IPS-18a (cell line): ENCODE results near the gene PPP1R26.
"Not testable (repeated sequence)": the region's sequence is repeated elsewhere in the genome, so short reads cannot be mapped to it uniquely, and the experiment has no call there.

Experiments used
- H3K27ac ChIP-seq: one replicate; pipeline ENCODE4 v1.5.1; 2013; ENCODE audit warnings: low read length
- H3K27me3 ChIP-seq: one replicate; pipeline ENCODE4 v1.6.1; 2013; ENCODE audit warnings: mild to moderate bottlenecking, low read length; ENCODE audit not compliant: control insufficient read depth, insufficient read depth
- H3K36me3 ChIP-seq: one replicate; pipeline ENCODE4 v1.6.1; 2013; ENCODE audit warnings: low read depth, low read length; ENCODE audit not compliant: control insufficient read depth
- H3K4me1 ChIP-seq: one replicate; pipeline ENCODE4 v1.6.1; 2013; ENCODE audit warnings: low read depth, low read length; ENCODE audit not compliant: control insufficient read depth
- H3K4me3 ChIP-seq: one replicate; pipeline ENCODE4 v1.5.1; 2013; ENCODE audit warnings: low read length
- H3K9ac ChIP-seq: one replicate; pipeline ENCODE4 v1.6.1; 2013; ENCODE audit warnings: mild to moderate bottlenecking, low read length, moderate library complexity
- H3K9me3 ChIP-seq: one replicate; pipeline ENCODE4 v1.6.1; 2013; ENCODE audit warnings: low read depth, low read length; ENCODE audit not compliant: control insufficient read depth

The PPP1R26 gene

GRCh38 chr9:135522931-135523330 lies 43.3 kb downstream of the PPP1R26 start:
- Histone ChIP-seq H3K9ac (no peak overlapping the region), H3K27me3 (no peaks in the 10 kb centered on the region), H3K9me3 (no peaks in the 10 kb centered on the region), H3K27ac (no peak overlapping the region), H3K4me1 (peaks cover 5% of the 10 kb centered on the region), H3K4me3 (no peak overlapping the region), H3K36me3 (no peaks in the 10 kb centered on the region)

DNA sequence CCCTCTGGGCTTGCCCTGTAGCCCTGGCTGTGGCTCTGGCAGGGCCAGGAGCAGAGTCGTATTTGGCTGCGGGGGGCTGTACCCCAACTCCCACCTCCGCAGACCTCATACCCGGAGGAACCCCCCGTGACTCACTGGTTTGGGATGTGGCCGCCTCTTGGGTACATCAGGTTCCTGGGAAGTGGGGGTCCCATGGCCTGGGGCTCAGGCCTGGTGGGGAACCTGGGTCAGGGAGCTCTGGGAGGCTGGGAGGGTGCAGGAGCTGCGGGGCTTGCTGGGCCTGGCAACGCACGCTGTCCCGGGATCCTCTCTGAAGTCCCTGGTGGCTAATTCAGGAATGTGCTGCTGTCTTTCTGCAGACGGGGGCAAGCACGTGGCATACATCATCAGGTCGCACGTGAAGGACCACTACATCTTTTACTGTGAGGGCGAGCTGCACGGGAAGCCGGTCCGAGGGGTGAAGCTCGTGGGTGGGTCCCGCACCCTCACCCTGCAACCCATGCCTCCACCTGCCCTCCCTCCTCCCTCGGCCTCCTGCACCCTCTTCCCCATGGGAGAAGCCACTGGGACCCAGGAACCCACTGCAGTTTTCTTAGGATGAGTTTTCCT lies 44.0 kb downstream of the PPP1R26 start:
- Histone ChIP-seq H3K9me3 (no peaks in the 10 kb centered on the region), H3K36me3 (no peaks in the 10 kb centered on the region), H3K4me3 (no peak overlapping the region), H3K4me1 (peaks cover 5% of the 10 kb centered on the region), H3K9ac (no peak overlapping the region), H3K27me3 (no peaks in the 10 kb centered on the region), H3K27ac (no peak overlapping the region)

- no peaks in the 10 kb centered on the region for H3K9me3 ChIP-seq
- H3K9ac ChIP-seq: no peak overlapping the region
- no peak overlapping the region for H3K27ac ChIP-seq
- H3K27me3 ChIP-seq: no peaks in the 10 kb centered on the region
- H3K4me3 ChIP-seq: no peak overlapping the region
- H3K4me1 ChIP-seq: peaks cover 5% of the 10 kb centered on the region
- no peaks in the 10 kb centered on the region for H3K36me3 ChIP-seq
These were observed 44.7 kb downstream of the PPP1R26 start for GRCh38 chr9:135524130-135524861.

DNA sequence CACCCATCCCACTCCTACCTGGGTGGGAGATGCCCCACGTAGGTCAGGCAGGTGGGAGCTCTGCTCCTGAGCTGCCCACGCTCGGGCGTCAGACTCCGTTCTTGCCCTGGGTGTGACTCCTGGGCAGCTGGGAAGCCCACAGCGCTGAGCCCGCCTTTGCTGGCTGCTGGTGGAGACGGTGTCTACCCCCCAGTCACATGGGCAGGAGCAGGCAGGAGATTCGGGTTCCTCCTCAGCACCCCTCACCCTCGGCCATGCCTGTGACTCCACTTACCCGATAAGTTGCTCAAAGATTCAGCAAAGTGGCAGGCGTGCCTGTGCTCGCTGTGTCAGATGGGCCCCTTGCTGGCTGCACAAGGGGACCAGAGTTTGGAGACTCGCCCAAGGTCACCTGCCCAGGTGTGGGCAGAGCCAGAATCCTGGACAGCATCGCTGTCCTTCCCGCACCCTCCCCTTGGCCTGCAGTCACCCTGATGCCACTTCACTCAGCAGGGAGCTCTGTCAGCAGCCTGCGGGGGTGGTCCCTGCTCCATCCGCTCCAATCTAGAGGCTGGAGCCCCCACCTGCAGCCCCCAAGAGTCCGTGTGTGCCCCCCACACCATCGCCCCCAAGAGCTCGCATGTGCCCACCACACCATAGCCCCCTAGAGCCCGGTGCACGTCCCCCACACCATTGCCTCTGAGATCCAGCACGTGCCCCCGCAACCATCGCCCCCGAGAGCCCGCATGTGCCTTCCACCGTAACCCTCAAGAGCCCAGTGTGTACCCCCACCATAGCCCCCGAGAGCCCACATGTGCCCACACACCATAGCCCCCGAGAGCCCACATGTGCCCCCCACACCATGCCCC lies 45.9 kb downstream of the PPP1R26 start:
- Histone ChIP-seq H3K4me1 (peaks cover 5% of the 10 kb centered on the region), H3K36me3 (no peaks in the 10 kb centered on the region), H3K9me3 (no peaks in the 10 kb centered on the region), H3K9ac (no peak overlapping the region), H3K4me3 (no peak overlapping the region), H3K27me3 (no peaks in the 10 kb centered on the region), H3K27ac (no peak overlapping the region)

DNA sequence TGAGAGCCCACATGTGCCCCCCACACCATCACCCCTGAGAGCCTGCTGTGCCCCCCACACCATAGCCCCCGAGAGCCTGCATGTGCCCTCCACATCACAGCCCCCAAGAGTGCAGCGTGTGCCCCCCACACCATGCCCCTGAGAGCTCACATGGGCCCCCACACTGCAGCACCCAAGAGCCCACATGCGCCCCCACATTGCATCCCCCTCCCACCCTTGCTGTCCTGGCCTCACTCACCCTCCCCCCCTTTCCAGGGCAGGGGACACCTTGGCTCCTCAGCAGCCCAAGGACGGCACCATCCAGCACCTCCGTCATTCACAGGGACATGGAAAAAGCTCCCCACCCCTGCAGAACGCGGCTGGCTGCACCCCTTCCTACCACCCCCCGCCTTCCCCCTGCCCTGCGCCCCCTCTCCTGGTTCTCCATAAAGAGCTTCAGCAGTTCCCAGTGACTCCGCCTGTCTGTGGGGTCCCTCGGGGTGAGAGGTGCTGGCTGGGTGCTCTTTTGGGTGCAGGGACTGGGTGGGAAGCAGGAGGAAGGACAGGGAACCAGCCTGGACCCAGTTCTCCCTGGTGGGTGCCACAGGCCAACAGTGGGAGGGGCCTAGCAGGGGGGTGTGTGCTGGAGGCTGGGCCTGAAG lies 46.6 kb downstream of the PPP1R26 start:
- H3K27ac ChIP-seq: no peak overlapping the region
- H3K4me3 ChIP-seq: no peak overlapping the region
- H3K9me3 ChIP-seq: no peaks in the 10 kb centered on the region
- no peaks in the 10 kb centered on the region for H3K36me3 ChIP-seq
- H3K27me3 ChIP-seq: no peaks in the 10 kb centered on the region
- H3K4me1 ChIP-seq: peaks cover 5% of the 10 kb centered on the region
- H3K9ac ChIP-seq: no peak overlapping the region

DNA sequence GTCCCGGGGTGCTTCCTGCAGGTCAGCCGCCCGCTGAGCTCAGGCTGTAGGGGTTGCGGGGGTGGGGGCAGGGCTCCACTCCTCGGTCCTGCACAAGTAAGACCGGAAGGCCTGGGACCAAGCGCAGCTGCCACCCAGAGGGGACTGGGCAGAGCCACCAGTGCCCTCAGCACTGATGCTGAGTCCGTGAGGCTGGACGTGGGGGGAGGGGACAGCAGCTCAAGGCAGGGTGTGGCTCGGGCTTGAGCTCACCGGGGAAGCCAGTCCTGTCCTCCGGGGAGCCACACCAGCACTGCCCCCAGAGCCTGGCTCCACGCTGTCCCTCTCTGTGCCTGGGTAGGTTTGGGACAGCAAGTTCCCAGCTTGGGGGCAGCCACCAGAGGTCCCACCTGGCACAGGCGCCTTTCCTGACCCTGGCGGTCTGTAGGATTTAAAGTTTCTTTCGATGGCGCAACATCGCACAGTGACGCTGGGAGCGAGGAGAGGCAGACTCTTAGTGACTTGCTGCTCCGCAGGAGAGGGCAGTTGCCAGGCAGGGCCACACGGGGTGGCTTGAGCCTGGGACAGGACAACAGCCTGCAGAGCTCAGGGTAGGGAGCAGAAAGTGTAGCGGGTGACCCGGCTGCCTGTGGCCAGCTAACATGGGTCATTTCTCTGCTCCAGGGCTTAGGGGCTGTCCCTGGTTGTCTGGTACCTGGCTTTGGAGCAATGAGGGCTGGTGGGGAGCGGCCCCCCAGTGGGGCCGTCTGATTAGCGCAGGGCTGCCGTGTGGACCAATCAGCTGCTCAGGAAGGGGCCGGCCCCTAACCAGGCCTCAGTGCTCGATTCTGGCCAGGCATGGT lies 47.4 kb downstream of the PPP1R26 start:
- Histone ChIP-seq H3K27me3 (no peaks in the 10 kb centered on the region), H3K27ac (no peak overlapping the region)

DNA sequence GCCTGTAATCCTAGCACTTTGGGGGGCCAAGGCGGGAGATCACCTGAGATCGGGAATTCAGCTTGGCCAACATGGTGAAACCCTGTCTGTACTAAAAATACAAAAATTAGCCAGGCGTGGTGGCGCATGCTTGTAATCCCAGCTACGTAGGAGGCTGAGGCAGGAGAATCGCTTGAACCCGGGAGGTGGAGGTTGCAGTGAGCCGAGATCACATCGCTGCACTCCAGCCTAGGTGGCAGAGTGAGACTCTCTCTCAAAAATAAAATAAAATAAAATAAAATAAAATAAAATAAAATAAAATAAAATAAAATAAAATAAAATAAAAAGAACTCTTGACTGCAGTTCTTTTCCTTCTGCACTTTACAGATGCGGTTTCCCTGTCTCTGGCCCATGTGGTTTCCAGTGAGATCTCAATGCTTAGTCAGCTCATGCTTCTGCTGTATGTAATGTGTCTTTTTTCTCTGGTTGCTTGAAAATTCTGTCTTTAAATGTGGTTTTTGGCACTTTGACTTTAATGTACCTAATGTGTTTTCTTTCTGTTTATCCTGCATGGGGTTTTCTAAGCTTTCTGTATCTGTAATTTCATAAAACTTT lies 49.4 kb downstream of the PPP1R26 start:
- H3K9ac ChIP-seq: not testable (repeated sequence)

More for the DNA sequence above, 47.4 kb downstream of the PPP1R26 start:
- no peaks in the 10 kb centered on the region for H3K9me3 ChIP-seq
- no peak overlapping the region for H3K9ac ChIP-seq
- peaks cover 5% of the 10 kb centered on the region for H3K4me1 ChIP-seq
- no peaks in the 10 kb centered on the region for H3K36me3 ChIP-seq
- H3K4me3 ChIP-seq: no peak overlapping the region

DNA sequence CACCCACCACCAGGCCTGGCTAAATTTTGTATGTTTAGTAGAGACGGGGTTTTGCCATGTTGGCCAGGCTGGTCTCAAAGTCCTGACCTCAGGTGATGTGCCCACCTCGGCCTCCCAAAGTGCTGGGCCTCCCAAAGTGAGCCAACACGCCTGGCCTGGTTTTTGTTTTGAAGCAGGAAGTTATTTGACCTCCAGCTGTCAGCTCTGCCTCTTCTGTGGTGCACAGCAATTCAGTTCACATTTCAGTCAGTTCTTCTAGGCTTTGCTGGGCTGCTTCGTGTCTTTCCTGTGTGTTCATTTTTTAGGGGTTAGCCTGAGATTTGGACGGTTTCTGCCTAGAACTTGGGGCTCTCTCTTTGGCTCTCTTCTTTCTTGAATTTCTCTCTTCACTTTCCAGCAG lies 50.6 kb downstream of the PPP1R26 start:
- peaks cover 5% of the 10 kb centered on the region for H3K4me1 ChIP-seq
- H3K4me3 ChIP-seq: no peak overlapping the region
- no peaks in the 10 kb centered on the region for H3K9me3 ChIP-seq
- no peak overlapping the region for H3K9ac ChIP-seq
- H3K27ac ChIP-seq: no peak overlapping the region
- no peaks in the 10 kb centered on the region for H3K27me3 ChIP-seq
- H3K36me3 ChIP-seq: no peaks in the 10 kb centered on the region

More for the DNA sequence above, 49.4 kb downstream of the PPP1R26 start:
- not testable (repeated sequence) for H3K36me3 ChIP-seq, H3K27me3 ChIP-seq, H3K9me3 ChIP-seq, H3K4me1 ChIP-seq, H3K4me3 ChIP-seq, H3K27ac ChIP-seq

DNA sequence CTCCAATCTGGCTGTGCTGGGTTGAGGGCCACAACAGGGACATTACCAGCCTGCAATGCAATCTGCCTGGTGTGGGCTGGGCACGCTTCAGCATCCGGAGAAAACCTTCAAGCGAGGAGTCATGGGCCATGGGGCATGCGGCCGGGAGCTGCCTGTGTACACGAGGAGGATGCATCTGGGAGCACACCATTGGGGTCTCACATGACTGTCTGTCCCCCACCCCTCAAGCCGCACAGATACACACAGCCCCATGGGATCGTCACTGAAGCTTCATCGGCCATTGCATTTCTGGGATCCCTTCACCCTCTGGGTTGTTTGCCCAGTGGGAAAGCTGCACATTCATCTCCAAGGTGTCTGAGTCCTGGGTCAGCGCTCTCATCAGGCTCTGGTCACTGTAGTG lies 51.5 kb downstream of the PPP1R26 start:
- no peaks in the 10 kb centered on the region for H3K36me3 ChIP-seq
- H3K4me1 ChIP-seq: peaks cover 5% of the 10 kb centered on the region
- H3K4me3 ChIP-seq: no peak overlapping the region
- no peaks in the 10 kb centered on the region for H3K27me3 ChIP-seq
- H3K9ac ChIP-seq: no peak overlapping the region
- no peak overlapping the region for H3K27ac ChIP-seq
- no peaks in the 10 kb centered on the region for H3K9me3 ChIP-seq

- Histone ChIP-seq H3K4me3 (no peak overlapping the region), H3K36me3 (no peaks in the 10 kb centered on the region), H3K27me3 (no peaks in the 10 kb centered on the region), H3K9me3 (no peaks in the 10 kb centered on the region), H3K27ac (no peak overlapping the region), H3K9ac (no peak overlapping the region), H3K4me1 (no peaks in the 10 kb centered on the region)
These were observed 53.5 kb downstream of the PPP1R26 start for GRCh38 chr9:135533113-135533512.
